Measurements from ENCODE around the gene PKMYT1. TPM values are rescaled to one million over a fixed set of nuclear protein-coding genes. Genes with fewer than 3 reads are reported as not detected.

PKMYT1 gene
- total and polyA plus RNA-seq, 9 of the 15 experiments (the other 6 are each of a cell fraction or from before 2014, with no cell fraction given): 8.7 to 201 (median 37.8) TPM

GRCh38 chr16:3022208-3022683 is 42.0 kb upstream of the PKMYT1 start (continued):
- TF ChIP-seq ASH1L (IDR thresholded peaks at IDR 0.05; ENCODE audit: borderline replicate concordance, low read depth, partially characterized antibody) (no peak), GTF2F1 (IDR thresholded peaks at IDR 0.05; ENCODE audit: low read depth, low read length) (no peak), GTF2E2 (tag; IDR thresholded peaks at IDR 0.05) (no peak), ATF7 (IDR thresholded peaks at IDR 0.05) (peak; percentile 31; the same call in 1 of the 2 replicates), KHSRP (IDR thresholded peaks at IDR 0.05) (no peak), MBD2 (IDR thresholded peaks at IDR 0.05; ENCODE audit: borderline replicate concordance, low read depth) (no peak), EZH2 (IDR thresholded peaks at IDR 0.05; ENCODE audit: borderline replicate concordance, low read depth, low read length) (no peak), FOXA3 (CRISPR knock-in tag; conservative IDR thresholded peaks at IDR 0.05 in 1 of 2, IDR thresholded peaks at IDR 0.05 in 1 of 2) (no peak), PTBP1 (IDR thresholded peaks at IDR 0.05; ENCODE audit: low read depth, low read length) (no peak), E2F3 (CRISPR knock-in tag; IDR thresholded peaks at IDR 0.05) (no peak), ZNF76 (CRISPR knock-in tag; IDR thresholded peaks at IDR 0.05; ENCODE audit: borderline replicate concordance) (no peak), MXI1 (IDR thresholded peaks at IDR 0.05; ENCODE audit: low read depth, low read length) (no peak), ZC3H11A (IDR thresholded peaks at IDR 0.05; ENCODE audit: low read depth, low read length) (no peak), ZBTB8A (IDR thresholded peaks at IDR 0.05; ENCODE audit: partially characterized antibody) (no peak), STAT5B (CRISPR knock-in tag; IDR thresholded peaks at IDR 0.05) (no peak), NFIC (IDR thresholded peaks at IDR 0.05) (no peak), POLR2AphosphoS2 (IDR thresholded peaks at IDR 0.05; ENCODE audit: low read length) (peak; percentile 1; the same call in 1 of the 2 replicates)
- TF ChIP-seq, protein P1, sequence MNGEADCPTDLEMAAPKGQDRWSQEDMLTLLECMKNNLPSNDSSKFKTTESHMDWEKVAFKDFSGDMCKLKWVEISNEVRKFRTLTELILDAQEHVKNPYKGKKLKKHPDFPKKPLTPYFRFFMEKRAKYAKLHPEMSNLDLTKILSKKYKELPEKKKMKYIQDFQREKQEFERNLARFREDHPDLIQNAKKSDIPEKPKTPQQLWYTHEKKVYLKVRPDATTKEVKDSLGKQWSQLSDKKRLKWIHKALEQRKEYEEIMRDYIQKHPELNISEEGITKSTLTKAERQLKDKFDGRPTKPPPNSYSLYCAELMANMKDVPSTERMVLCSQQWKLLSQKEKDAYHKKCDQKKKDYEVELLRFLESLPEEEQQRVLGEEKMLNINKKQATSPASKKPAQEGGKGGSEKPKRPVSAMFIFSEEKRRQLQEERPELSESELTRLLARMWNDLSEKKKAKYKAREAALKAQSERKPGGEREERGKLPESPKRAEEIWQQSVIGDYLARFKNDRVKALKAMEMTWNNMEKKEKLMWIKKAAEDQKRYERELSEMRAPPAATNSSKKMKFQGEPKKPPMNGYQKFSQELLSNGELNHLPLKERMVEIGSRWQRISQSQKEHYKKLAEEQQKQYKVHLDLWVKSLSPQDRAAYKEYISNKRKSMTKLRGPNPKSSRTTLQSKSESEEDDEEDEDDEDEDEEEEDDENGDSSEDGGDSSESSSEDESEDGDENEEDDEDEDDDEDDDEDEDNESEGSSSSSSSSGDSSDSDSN (IDR thresholded peaks at IDR 0.05; ENCODE audit: borderline replicate concordance in 1 of 2, low read depth in 2 of 2, low read length in 2 of 2): peak in 1 of 2 experiments; percentile 24; a peak in 1 of 4 replicates
- TF ChIP-seq, protein P2, sequence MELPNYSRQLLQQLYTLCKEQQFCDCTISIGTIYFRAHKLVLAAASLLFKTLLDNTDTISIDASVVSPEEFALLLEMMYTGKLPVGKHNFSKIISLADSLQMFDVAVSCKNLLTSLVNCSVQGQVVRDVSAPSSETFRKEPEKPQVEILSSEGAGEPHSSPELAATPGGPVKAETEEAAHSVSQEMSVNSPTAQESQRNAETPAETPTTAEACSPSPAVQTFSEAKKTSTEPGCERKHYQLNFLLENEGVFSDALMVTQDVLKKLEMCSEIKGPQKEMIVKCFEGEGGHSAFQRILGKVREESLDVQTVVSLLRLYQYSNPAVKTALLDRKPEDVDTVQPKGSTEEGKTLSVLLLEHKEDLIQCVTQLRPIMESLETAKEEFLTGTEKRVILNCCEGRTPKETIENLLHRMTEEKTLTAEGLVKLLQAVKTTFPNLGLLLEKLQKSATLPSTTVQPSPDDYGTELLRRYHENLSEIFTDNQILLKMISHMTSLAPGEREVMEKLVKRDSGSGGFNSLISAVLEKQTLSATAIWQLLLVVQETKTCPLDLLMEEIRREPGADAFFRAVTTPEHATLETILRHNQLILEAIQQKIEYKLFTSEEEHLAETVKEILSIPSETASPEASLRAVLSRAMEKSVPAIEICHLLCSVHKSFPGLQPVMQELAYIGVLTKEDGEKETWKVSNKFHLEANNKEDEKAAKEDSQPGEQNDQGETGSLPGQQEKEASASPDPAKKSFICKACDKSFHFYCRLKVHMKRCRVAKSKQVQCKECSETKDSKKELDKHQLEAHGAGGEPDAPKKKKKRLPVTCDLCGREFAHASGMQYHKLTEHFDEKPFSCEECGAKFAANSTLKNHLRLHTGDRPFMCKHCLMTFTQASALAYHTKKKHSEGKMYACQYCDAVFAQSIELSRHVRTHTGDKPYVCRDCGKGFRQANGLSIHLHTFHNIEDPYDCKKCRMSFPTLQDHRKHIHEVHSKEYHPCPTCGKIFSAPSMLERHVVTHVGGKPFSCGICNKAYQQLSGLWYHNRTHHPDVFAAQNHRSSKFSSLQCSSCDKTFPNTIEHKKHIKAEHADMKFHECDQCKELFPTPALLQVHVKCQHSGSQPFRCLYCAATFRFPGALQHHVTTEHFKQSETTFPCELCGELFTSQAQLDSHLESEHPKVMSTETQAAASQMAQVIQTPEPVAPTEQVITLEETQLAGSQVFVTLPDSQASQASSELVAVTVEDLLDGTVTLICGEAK (IDR thresholded peaks at IDR 0.05): no peak
- TF ChIP-seq, protein P2 (CRISPR knock-in tag; IDR thresholded peaks at IDR 0.05): no peak
